Epithelial cell of proximal tubule (primary cell): ENCODE data around the gene VCL. TPM values are rescaled to one million over a fixed set of nuclear protein-coding genes. Genes with fewer than 3 reads are reported as not detected.
"Not testable (repeated sequence)": the region's sequence is repeated elsewhere in the genome, so short reads cannot be mapped to it uniquely, and the experiment has no call there.

Experiments used
- DNase-seq: peaks from one replicate; pipeline ENCODE4 v3.0.0-alpha.2; 2011; ENCODE audit warnings: low read depth
- H3K4me3 ChIP-seq: 2 replicates; pipeline ENCODE4 v1.5.1; 2011; ENCODE audit warnings: low read depth, mild to moderate bottlenecking, low read length
- CTCF ChIP-seq: conservative IDR thresholded peaks from 2 replicates; pipeline ENCODE4 v1.5.1; 2012; ENCODE audit warnings: low read depth, mild to moderate bottlenecking, low read length
- total RNA-seq: library from RNA; depleted of rRNA; stranded (reverse); fragments of >200 nt; gene quantifications from 2 replicates; pipeline ENCODE4 v1.2.3, GENCODE V29; 2015

VCL gene
- total RNA-seq, 1 donor from 2014 or later = 228 TPM

- TF ChIP-seq CTCF = no peak
- H3K4me3 ChIP-seq = peak overlapping the region; percentile 68
- DNase-seq = no peak
Measured at GRCh38 chr10:73998623-73998928, 660 bp downstream of the VCL start.

- no peak for DNase-seq
- TF ChIP-seq CTCF = peak; percentile 55
- peak overlapping the region; percentile 68 for H3K4me3 ChIP-seq
Measured at GRCh38 chr10:73998929-73999691, 1.2 kb downstream of the VCL start.

GRCh38 chr10:73999703-74000102 is 1.8 kb downstream of the VCL start:
- TF ChIP-seq CTCF = no peak
- DNase-seq = no peak
- peak overlapping the region; percentile 68 for H3K4me3 ChIP-seq

GRCh38 chr10:74000244-74000643 is 2.3 kb downstream of the VCL start:
- H3K4me3 ChIP-seq = peak overlapping the region; percentile 68
- DNase-seq = not testable (repeated sequence)

GRCh38 chr10:74000892-74001669 is 3.2 kb downstream of the VCL start:
- no peak for TF ChIP-seq CTCF
- H3K4me3 ChIP-seq = peak overlapping the region; percentile 68
- DNase-seq = no peak

GRCh38 chr10:74006269-74006668 is 8.4 kb downstream of the VCL start:
- no peak for TF ChIP-seq CTCF
- H3K4me3 ChIP-seq = no peak overlapping the region
- DNase-seq = no peak

GRCh38 chr10:74008212-74008731 is 10.4 kb downstream of the VCL start:
- no peak overlapping the region for H3K4me3 ChIP-seq
- DNase-seq = no peak
- TF ChIP-seq CTCF = no peak
